ENCODE measurements around the gene NINJ2. TPM values are rescaled to one million over a fixed set of nuclear protein-coding genes. Genes with fewer than 3 reads are reported as not detected.

The NINJ2 gene
- total RNA-seq, 1 experiment from 2014 or later = 4.1 TPM

- peak; percentile 35 for DNase-seq (ENCODE audit: low read depth)
Observed at GRCh38 chr12:531951-532585, 131.2 kb downstream of the NINJ2 start.

GRCh38 chr12:530821-531220, 132.4 kb downstream of the NINJ2 start:
- no peak for DNase-seq (ENCODE audit: low read depth)

- peak; percentile 76 for DNase-seq (ENCODE audit: low read depth)
Observed at GRCh38 chr12:530308-530707, 132.9 kb downstream of the NINJ2 start.

GRCh38 chr12:527729-528128, 135.5 kb downstream of the NINJ2 start:
- no peak for DNase-seq (ENCODE audit: low read depth)

GRCh38 chr12:527241-527640, 136.0 kb downstream of the NINJ2 start:
- DNase-seq (ENCODE audit: low read depth) = no peak

GRCh38 chr12:526089-526488, 137.2 kb downstream of the NINJ2 start:
- no peak for DNase-seq (ENCODE audit: low read depth)

- DNase-seq (ENCODE audit: low read depth) = no peak
Observed at GRCh38 chr12:524167-524951, 138.9 kb downstream of the NINJ2 start.

- no peak for DNase-seq (ENCODE audit: low read depth)
Observed at GRCh38 chr12:522692-523378, 140.4 kb downstream of the NINJ2 start.

- DNase-seq (ENCODE audit: low read depth) = no peak
Observed at GRCh38 chr12:520119-520518, 143.1 kb downstream of the NINJ2 start.

GRCh38 chr12:517538-517937, 145.7 kb downstream of the NINJ2 start:
- no peak for DNase-seq (ENCODE audit: low read depth)

Other genes with a start within 250 kb of the NINJ2 start
- 0.10 and 0.60 TPM in 2 replicates for gene B4GALNT3, start 203.5 kb downstream of the NINJ2 start, total RNA-seq (2014; rRNA removed; shearing (Covaris generic))
- 27.8 and 42.3 TPM in 2 replicates for gene WNK1, start 89.1 kb upstream of the NINJ2 start, total RNA-seq (2014; rRNA removed; shearing (Covaris generic))